HG02763 (cell line): ENCODE measurements around the gene POU2F2.

Experiments
- ATAC-seq: cut with Tn5 transposase; IDR thresholded peaks from one replicate; pipeline ENCODE4 v1.9.1; 2021; ENCODE audit warnings: mild to moderate bottlenecking, moderate library complexity; ENCODE audit not compliant: unreplicated experiment

Gene POU2F2

GRCh38 chr19:42155796-42156195 is 23.6 kb upstream of the POU2F2 start:
- ATAC-seq: no peak

GRCh38 chr19:42154471-42155323 is 22.5 kb upstream of the POU2F2 start:
- ATAC-seq: no peak

GRCh38 chr19:42153672-42154433 is 21.6 kb upstream of the POU2F2 start:
- ATAC-seq: no peak

GRCh38 chr19:42152910-42153671 is 20.8 kb upstream of the POU2F2 start:
- no peak for ATAC-seq

GRCh38 chr19:42151782-42152684 is 19.8 kb upstream of the POU2F2 start:
- no peak for ATAC-seq

GRCh38 chr19:42150911-42151361 is 18.7 kb upstream of the POU2F2 start:
- no peak for ATAC-seq

GRCh38 chr19:42150364-42150763 is 18.1 kb upstream of the POU2F2 start:
- no peak for ATAC-seq

- ATAC-seq: no peak
These were observed 17.4 kb upstream of the POU2F2 start for GRCh38 chr19:42149447-42150202.

GRCh38 chr19:42148266-42148665 is 16.0 kb upstream of the POU2F2 start:
- no peak for ATAC-seq

GRCh38 chr19:42143341-42144234 is 11.3 kb upstream of the POU2F2 start:
- no peak for ATAC-seq

GRCh38 chr19:42140125-42140754 is 8.0 kb upstream of the POU2F2 start:
- no peak for ATAC-seq

- ATAC-seq: no peak
These were observed 2.4 kb upstream of the POU2F2 start for GRCh38 chr19:42134535-42135070.

- ATAC-seq: peak; percentile 36
These were observed 744 bp upstream of the POU2F2 start for GRCh38 chr19:42132851-42133528.

GRCh38 chr19:42131149-42132029 is 857 bp downstream of the POU2F2 start:
- no peak for ATAC-seq

- no peak for ATAC-seq
These were observed 2.0 kb downstream of the POU2F2 start for GRCh38 chr19:42130254-42130573.
